ENCODE results near the gene DYNC2I2.

The DYNC2I2 gene

GRCh38 chr9:128635266-128636023 is 21.2 kb downstream of the DYNC2I2 start:
- DNase-seq, result no peak

- no peak for DNase-seq
These were observed 21.9 kb downstream of the DYNC2I2 start for GRCh38 chr9:128634651-128635262.

- DNase-seq, result no peak
These were observed 22.5 kb downstream of the DYNC2I2 start for GRCh38 chr9:128634111-128634510.

GRCh38 chr9:128633601-128634000 is 23.0 kb downstream of the DYNC2I2 start:
- DNase-seq, result no peak

- DNase-seq, result no peak
These were observed 23.6 kb downstream of the DYNC2I2 start for GRCh38 chr9:128633057-128633456.

GRCh38 chr9:128632486-128632885 is 24.2 kb downstream of the DYNC2I2 start:
- DNase-seq, result no peak

- no peak for DNase-seq
These were observed 24.6 kb downstream of the DYNC2I2 start for GRCh38 chr9:128632066-128632465.

GRCh38 chr9:128631636-128632035 is 25.0 kb downstream of the DYNC2I2 start:
- no peak for DNase-seq

- no peak for DNase-seq
These were observed 26.6 kb downstream of the DYNC2I2 start for GRCh38 chr9:128629852-128630545.

GRCh38 chr9:128629136-128629535 is 27.5 kb downstream of the DYNC2I2 start:
- DNase-seq, result no peak

- no peak for DNase-seq
These were observed 28.1 kb downstream of the DYNC2I2 start for GRCh38 chr9:128628471-128629048.

GRCh38 chr9:128627906-128628305 is 28.7 kb downstream of the DYNC2I2 start:
- no peak for DNase-seq

- DNase-seq, result no peak
These were observed 29.4 kb downstream of the DYNC2I2 start for GRCh38 chr9:128627127-128627715.

GRCh38 chr9:128626181-128626580 is 30.5 kb downstream of the DYNC2I2 start:
- DNase-seq, result no peak

GRCh38 chr9:128625391-128626146 is 31.1 kb downstream of the DYNC2I2 start:
- no peak for DNase-seq

GRCh38 chr9:128624566-128624965 is 32.1 kb downstream of the DYNC2I2 start:
- no peak for DNase-seq

- DNase-seq, result no peak
These were observed 34.8 kb downstream of the DYNC2I2 start for GRCh38 chr9:128621730-128622455.

- DNase-seq, result no peak
These were observed 36.9 kb downstream of the DYNC2I2 start for GRCh38 chr9:128619779-128620178.

GRCh38 chr9:128619127-128619526 is 37.5 kb downstream of the DYNC2I2 start:
- DNase-seq, result no peak

- no peak for DNase-seq
These were observed 38.7 kb downstream of the DYNC2I2 start for GRCh38 chr9:128617943-128618342.

- no peak for DNase-seq
These were observed 41.1 kb downstream of the DYNC2I2 start for GRCh38 chr9:128615571-128615970.

GRCh38 chr9:128614728-128615127 is 41.9 kb downstream of the DYNC2I2 start:
- no peak for DNase-seq

Data from NCI-H1436 treated with DMSO at 0.1 percent for 48 hours (cell line).